Measurements from ENCODE around the gene GSTT4.

Gene GSTT4

GRCh38 chr22:24005201-24005600 lies at the start of gene GSTT4:
GSTT4 (minus strand) TSS chr22:24005453; CDS start chr22:24005356, 97 bp downstream.
- no peaks in the 10 kb centered on the region for H3K4me1 ChIP-seq (ENCODE audit: control insufficient read depth, low read length)
- H4K20me1 ChIP-seq (ENCODE audit: control insufficient read depth, insufficient read depth, low read depth, low read length): no peaks in the 10 kb centered on the region
- no peak within 1 kb of the TSS for H3K4me3 ChIP-seq (ENCODE audit: low read length)
- no peaks in the 10 kb centered on the region for H3K36me3 ChIP-seq (ENCODE audit: control insufficient read depth, low read length)
- H3K79me2 ChIP-seq (ENCODE audit: control insufficient read depth, low read length): no peaks in the 10 kb centered on the region
- no peak for TF ChIP-seq EZH2phosphoT487 (IDR thresholded peaks at IDR 0.05; ENCODE audit: borderline replicate concordance, low read length)
- TF ChIP-seq, protein P1, sequence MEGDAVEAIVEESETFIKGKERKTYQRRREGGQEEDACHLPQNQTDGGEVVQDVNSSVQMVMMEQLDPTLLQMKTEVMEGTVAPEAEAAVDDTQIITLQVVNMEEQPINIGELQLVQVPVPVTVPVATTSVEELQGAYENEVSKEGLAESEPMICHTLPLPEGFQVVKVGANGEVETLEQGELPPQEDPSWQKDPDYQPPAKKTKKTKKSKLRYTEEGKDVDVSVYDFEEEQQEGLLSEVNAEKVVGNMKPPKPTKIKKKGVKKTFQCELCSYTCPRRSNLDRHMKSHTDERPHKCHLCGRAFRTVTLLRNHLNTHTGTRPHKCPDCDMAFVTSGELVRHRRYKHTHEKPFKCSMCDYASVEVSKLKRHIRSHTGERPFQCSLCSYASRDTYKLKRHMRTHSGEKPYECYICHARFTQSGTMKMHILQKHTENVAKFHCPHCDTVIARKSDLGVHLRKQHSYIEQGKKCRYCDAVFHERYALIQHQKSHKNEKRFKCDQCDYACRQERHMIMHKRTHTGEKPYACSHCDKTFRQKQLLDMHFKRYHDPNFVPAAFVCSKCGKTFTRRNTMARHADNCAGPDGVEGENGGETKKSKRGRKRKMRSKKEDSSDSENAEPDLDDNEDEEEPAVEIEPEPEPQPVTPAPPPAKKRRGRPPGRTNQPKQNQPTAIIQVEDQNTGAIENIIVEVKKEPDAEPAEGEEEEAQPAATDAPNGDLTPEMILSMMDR (IDR thresholded peaks at IDR 0.05; ENCODE audit: low read depth, low read length, poor library complexity, severe bottlenecking): no peak
- H3F3A ChIP-seq (ENCODE audit: control insufficient read depth, insufficient read depth): no peaks in the 10 kb centered on the region
- no peak within 1 kb of the TSS for H3K4me2 ChIP-seq (ENCODE audit: low read length)
- 0 out of 2 replicates have a peak, but pooled peaks cover 3% of the 10 kb centered on the region for H3K27me3 ChIP-seq (ENCODE audit: control insufficient read depth, low read length)
- H3K9me2 ChIP-seq (replicated peaks; ENCODE audit: control insufficient read depth, low read length): no peaks in the 10 kb centered on the region
- peaks cover 6% of the 10 kb centered on the region; the same call in 1 of the 2 replicates for H3K9me3 ChIP-seq (ENCODE audit: control insufficient read depth, insufficient read depth, low read length)
- no peak within 1 kb of the TSS for H3K27ac ChIP-seq (ENCODE audit: low read depth, low read length)

- TF ChIP-seq EZH2phosphoT487 (IDR thresholded peaks at IDR 0.05; ENCODE audit: borderline replicate concordance, low read length): no peak
- TF ChIP-seq, protein P1 (IDR thresholded peaks at IDR 0.05; ENCODE audit: low read depth, low read length, poor library complexity, severe bottlenecking): no peak
- Histone ChIP-seq H3K27me3 (ENCODE audit: control insufficient read depth, low read length) (no peaks in the 10 kb centered on the region), H3F3A (ENCODE audit: control insufficient read depth, insufficient read depth) (no peaks in the 10 kb centered on the region), H3K79me2 (ENCODE audit: control insufficient read depth, low read length) (no peaks in the 10 kb centered on the region), H3K9me3 (ENCODE audit: control insufficient read depth, insufficient read depth, low read length) (no peaks in the 10 kb centered on the region), H3K36me3 (ENCODE audit: control insufficient read depth, low read length) (peaks cover 68% of the 10 kb centered on the region), H3K4me1 (ENCODE audit: control insufficient read depth, low read length) (no peaks in the 10 kb centered on the region), H3K9me2 (replicated peaks; ENCODE audit: control insufficient read depth, low read length) (no peaks in the 10 kb centered on the region), H3K4me3 (ENCODE audit: low read length) (no peak overlapping the region), H3K4me2 (ENCODE audit: low read length) (no peak overlapping the region), H4K20me1 (ENCODE audit: control insufficient read depth, insufficient read depth, low read depth, low read length) (no peaks in the 10 kb centered on the region), H3K27ac (ENCODE audit: low read depth, low read length) (no peak overlapping the region)
Observed at GRCh38 chr22:24054356-24054755, 49.1 kb upstream of the GSTT4 start.

- no peaks in the 10 kb centered on the region for H3K9me2 ChIP-seq (replicated peaks; ENCODE audit: control insufficient read depth, low read length)
- H3K4me3 ChIP-seq (ENCODE audit: low read length): no peak overlapping the region
- H3F3A ChIP-seq (ENCODE audit: control insufficient read depth, insufficient read depth): no peaks in the 10 kb centered on the region
- H3K79me2 ChIP-seq (ENCODE audit: control insufficient read depth, low read length): no peaks in the 10 kb centered on the region
- no peaks in the 10 kb centered on the region for H3K9me3 ChIP-seq (ENCODE audit: control insufficient read depth, insufficient read depth, low read length)
- no peaks in the 10 kb centered on the region for H4K20me1 ChIP-seq (ENCODE audit: control insufficient read depth, insufficient read depth, low read depth, low read length)
- H3K4me2 ChIP-seq (ENCODE audit: low read length): no peak overlapping the region
- peaks cover 68% of the 10 kb centered on the region for H3K36me3 ChIP-seq (ENCODE audit: control insufficient read depth, low read length)
- TF ChIP-seq, protein P1 (IDR thresholded peaks at IDR 0.05; ENCODE audit: low read depth, low read length, poor library complexity, severe bottlenecking): no peak
- TF ChIP-seq EZH2phosphoT487 (IDR thresholded peaks at IDR 0.05; ENCODE audit: borderline replicate concordance, low read length): no peak
- H3K27me3 ChIP-seq (ENCODE audit: control insufficient read depth, low read length): no peaks in the 10 kb centered on the region
- H3K27ac ChIP-seq (ENCODE audit: low read depth, low read length): no peak overlapping the region
- H3K4me1 ChIP-seq (ENCODE audit: control insufficient read depth, low read length): no peaks in the 10 kb centered on the region
Observed at GRCh38 chr22:24053481-24054226, 48.4 kb upstream of the GSTT4 start.
